B cell (primary cell): ENCODE measurements around the gene DNAI2. TPM values are rescaled to one million over a fixed set of nuclear protein-coding genes. Genes with fewer than 3 reads are reported as not detected.

Source experiments
- ATAC-seq: fragments of 200-7000 bp; cut with Tn5 transposase; one replicate; pipeline ENCODE4 v1.10.0; 2021; ENCODE audit warnings: low read depth, mild to moderate bottlenecking, moderate number of reproducible peaks, moderate library complexity
- CTCF ChIA-PET: fragments of 350-600 bp; sonication (Branson Sonifier 250); formaldehyde crosslinking; loops from one replicate; lab custom pipeline; 2021; ENCODE audit warnings: antibody characterized with exemption, inconsistent platforms; lab: Charles Lee
- POLR2A ChIA-PET: fragments of 350-600 bp; sonication (Branson Sonifier 250); formaldehyde crosslinking; loops from one replicate; lab custom pipeline; 2021; ENCODE audit warnings: antibody characterized with exemption; lab: Charles Lee
- DNase-seq: peaks from one replicate; pipeline ENCODE4 v3.0.0; 2013
- H2AFZ ChIP-seq: 2 replicates; pipeline ENCODE4 v1.6.1; 2012; ENCODE audit warnings: mild to moderate bottlenecking, low read depth, low read length; ENCODE audit not compliant: insufficient read depth, poor library complexity, severe bottlenecking
- H3K27ac ChIP-seq, 2 donors: 1 replicate in 1 of 2; 2 replicates in 1 of 2; pipeline ENCODE4 v1.5.1; 2012 to 2013; ENCODE audit warnings: low read length in 2 of 2, mild to moderate bottlenecking in 2 of 2, moderate library complexity in 1 of 2
- H3K27me3 ChIP-seq, 4 experiments: fragments of 200-600 bp in 1 of 4; sonication (generic) in 1 of 4; replicated peaks in 1 of 4; 1 replicate in 2 of 4; 2 replicates in 2 of 4; pipeline versions ENCODE4 v1.6.1 to v1.7.0; 2013 to 2016; ENCODE audit warnings: low read length in 3 of 4, mild to moderate bottlenecking in 2 of 4, mixed read lengths in 1 of 4, moderate library complexity in 1 of 4; ENCODE audit not compliant: insufficient read depth in 4 of 4, control insufficient read depth in 3 of 4; ENCODE audit errors: control extremely low read depth in 1 of 4
- H3K36me3 ChIP-seq, 2 experiments: replicated peaks in 1 of 2; 1 replicate in 1 of 2; 2 replicates in 1 of 2; pipeline versions ENCODE4 v1.6.1 to v1.7.1; 2013; ENCODE audit warnings: low read length in 1 of 2; ENCODE audit not compliant: insufficient read depth in 2 of 2, control insufficient read depth in 1 of 2; ENCODE audit errors: control extremely low read depth in 1 of 2, extremely low read depth in 1 of 2
- H3K4me1 ChIP-seq, 2 donors: fragments of 200-600 bp in 1 of 2; sonication (generic) in 1 of 2; 1 replicate in 1 of 2; 2 replicates in 1 of 2; pipeline versions ENCODE4 v1.5.1 to v1.6.1; 2013 to 2017; ENCODE audit warnings: low read length in 2 of 2; ENCODE audit not compliant: control insufficient read depth in 2 of 2, insufficient read depth in 2 of 2
- H3K4me2 ChIP-seq: replicated peaks from 2 replicates; pipeline ENCODE3; 2012; ENCODE audit warnings: mild to moderate bottlenecking, low read depth, low read length; ENCODE audit not compliant: poor library complexity, severe bottlenecking
- H3K4me3 ChIP-seq, 5 experiments: fragments of 200-600 bp in 1 of 5; sonication (generic) in 1 of 5; 1 replicate in 3 of 5; 2 replicates in 2 of 5; pipeline versions ENCODE4 v1.5.1 to v1.7.0; 2011 to 2016; ENCODE audit warnings: low read length in 4 of 5, mild to moderate bottlenecking in 4 of 5, low read depth in 2 of 5, control low read depth in 1 of 5, moderate library complexity in 1 of 5; ENCODE audit not compliant: insufficient read depth in 1 of 5; ENCODE audit errors: control extremely low read depth in 1 of 5, extremely low read depth in 1 of 5
- H3K79me2 ChIP-seq: fragments of 200-600 bp; sonication (generic); one replicate; pipeline ENCODE4 v1.6.0; 2016; ENCODE audit warnings: low read length; ENCODE audit not compliant: control insufficient read depth, insufficient read depth
- H3K9ac ChIP-seq: fragments of 200-600 bp; sonication (generic); 2 replicates; pipeline ENCODE4 v1.6.1; 2017; ENCODE audit warnings: mild to moderate bottlenecking, low read length, moderate library complexity
- H3K9me3 ChIP-seq, 3 donors: one replicate each; pipeline versions ENCODE4 v1.6.1 to v1.7.1; 2013; ENCODE audit warnings: low read length in 2 of 3; ENCODE audit not compliant: control insufficient read depth in 2 of 3, insufficient read depth in 1 of 3; ENCODE audit errors: control extremely low read depth in 1 of 3
- H4K20me1 ChIP-seq: 2 replicates; pipeline ENCODE4 v1.6.0; 2012; ENCODE audit warnings: mild to moderate bottlenecking, low read length; ENCODE audit not compliant: insufficient read depth, control insufficient read depth, poor library complexity, severe bottlenecking
- H3K27ac Mint-ChIP-seq: one replicate; pipeline ENCODE4 v1.8.0; 2021; ENCODE audit warnings: mixed read lengths
- H3K27me3 Mint-ChIP-seq: one replicate; pipeline ENCODE4 v1.8.0; 2021; ENCODE audit warnings: mixed read lengths
- H3K4me1 Mint-ChIP-seq: one replicate; pipeline ENCODE4 v1.8.0; 2021; ENCODE audit warnings: mixed read lengths
- H3K4me3 Mint-ChIP-seq: one replicate; pipeline ENCODE4 v1.8.0; 2021; ENCODE audit warnings: mixed read lengths
- H3K9me3 Mint-ChIP-seq: one replicate; pipeline ENCODE4 v1.8.0; 2022; ENCODE audit warnings: mixed read lengths; ENCODE audit not compliant: insufficient read depth
- CTCF ChIP-seq: fragments of 200-600 bp; IDR thresholded peaks from one replicate; pipeline ENCODE4 v1.8.0; 2022; ENCODE audit warnings: antibody characterized with exemption, mild to moderate bottlenecking
- EZH2 ChIP-seq: IDR thresholded peaks from 2 replicates; pipeline ENCODE4 v1.6.1; 2012; ENCODE audit warnings: borderline replicate concordance, low read depth, mild to moderate bottlenecking, moderate library complexity, low read length; ENCODE audit not compliant: insufficient read depth, poor library complexity, severe bottlenecking
- WGBS: methylation state at CpG from one replicate; pipeline ENCODE4 v1.1.5; 2013; ENCODE audit warnings: missing lambda C conversion rate; ENCODE audit not compliant: insufficient coverage; 5-methylcytosine and 5-hydroxymethylcytosine counted together
- intact Hi-C: fragments of 100-400 bp; cut with micrococcal nuclease; formaldehyde crosslinking; loops from one replicate; pipeline ENCODE4 v1.10.0; 2022
- polyA plus RNA-seq: library from polyadenylated mRNA; depleted of rRNA; stranded (reverse); fragments of >200 nt; gene quantifications from 2 replicates; pipeline ENCODE4 v1.2.3, GENCODE V29; 2012
- total RNA-seq, 2 donors: library from RNA; stranded (reverse); fragments of 120-200 nt in 1 of 2; gene quantifications; 1 replicate in 1 of 2; 2 replicates in 1 of 2; pipeline versions ENCODE4 v1.2.3 to v1.2.4, GENCODE V29; 2013 to 2022

The DNAI2 gene
- total and polyA plus RNA-seq, 2 donors (not counting 1 experiment from before 2014, with no cell fraction given): not detected

DNA sequence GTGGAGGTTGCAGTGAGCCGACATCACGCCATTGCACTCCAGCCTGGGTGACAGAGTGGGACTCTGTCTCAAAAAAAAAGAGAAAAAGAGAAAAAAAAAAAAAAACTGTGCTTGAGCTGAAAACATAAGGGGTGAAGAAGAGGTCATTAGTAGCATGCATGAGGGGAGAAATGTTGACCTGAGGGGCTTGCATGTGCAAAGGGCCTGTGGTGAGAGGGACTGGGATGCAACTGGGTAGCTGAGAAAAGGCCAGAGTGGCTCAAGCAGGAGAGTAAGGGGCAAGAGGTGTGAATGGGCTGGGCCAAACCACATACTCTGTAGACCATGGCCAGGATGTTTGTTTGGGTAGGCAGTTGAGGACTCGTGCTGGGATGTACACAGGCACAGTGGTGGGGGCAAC, 55.3 kb downstream of the DNAI2 start:
- no peak overlapping the region for H3K27ac Mint-ChIP-seq

DNA sequence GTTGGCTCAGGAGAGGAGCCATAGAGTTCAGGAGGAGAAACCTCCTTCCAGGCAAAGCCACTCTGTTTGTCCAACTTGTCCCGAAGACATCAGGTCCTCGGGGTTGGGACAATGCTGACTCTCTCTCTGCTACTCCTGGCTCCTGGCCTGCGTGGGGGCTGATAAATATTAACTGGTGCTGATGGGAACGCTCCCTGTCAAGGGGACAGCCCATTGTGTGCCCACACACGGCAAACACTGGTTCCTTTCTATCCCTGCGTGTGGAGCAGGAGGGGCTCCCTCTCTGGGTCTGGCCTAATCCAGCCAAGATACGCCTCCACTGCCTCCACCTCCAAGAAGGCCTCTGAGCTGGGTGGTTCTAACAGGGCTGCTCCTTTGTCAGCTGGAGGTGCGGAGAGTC, 56.4 kb downstream of the DNAI2 start:
- H3K9ac ChIP-seq: no peak overlapping the region
- no peak overlapping the region for H3K4me2 ChIP-seq
- H3K4me1 ChIP-seq: peaks cover 8 to 13% of the 10 kb centered on the region in 2 donors
- peaks cover 0 to 13% (median 0%) of the 10 kb centered on the region in 3 donors for H3K9me3 ChIP-seq
- peaks cover 0 to 27% (median 3%) of the 10 kb centered on the region in 4 experiments for H3K27me3 ChIP-seq
- no peak overlapping the region for H3K4me3 Mint-ChIP-seq
- no peak for TF ChIP-seq EZH2
- TF ChIP-seq CTCF: no peak
- peaks cover under 1% of the 10 kb centered on the region for H3K4me1 Mint-ChIP-seq
- no peaks in the 10 kb centered on the region for H3K79me2 ChIP-seq
- intact Hi-C loops: no loop called here
- H3K27ac ChIP-seq: no peak overlapping the region
- no peak for ATAC-seq
- H3K27ac Mint-ChIP-seq: no peak overlapping the region
- POLR2A ChIA-PET: no interaction called here
- H4K20me1 ChIP-seq: no peaks in the 10 kb centered on the region
- DNase-seq: no peak
- H2AFZ ChIP-seq: no peak overlapping the region
- no peaks in the 10 kb centered on the region for H3K9me3 Mint-ChIP-seq
- WGBS: 90% methylated on average over 7 of the region's 8 CpGs
- no peak overlapping the region for H3K4me3 ChIP-seq
- CTCF ChIA-PET: no interaction called here
- H3K27me3 Mint-ChIP-seq: peaks cover 24% of the 10 kb centered on the region
- H3K36me3 ChIP-seq: no peaks in the 10 kb centered on the region

More for the DNA sequence above, 55.3 kb downstream of the DNAI2 start:
- POLR2A ChIA-PET: no interaction called here
- CTCF ChIA-PET: no interaction called here
- Histone ChIP-seq H3K4me2 (no peak overlapping the region), H4K20me1 (no peaks in the 10 kb centered on the region), H3K79me2 (no peaks in the 10 kb centered on the region), H3K9me3 (peaks cover 0 to 2% (median 0%) of the 10 kb centered on the region in 3 donors), H3K27ac (no peak overlapping the region), H2AFZ (no peak overlapping the region), H3K27me3 (peaks cover 0 to 31% (median 5%) of the 10 kb centered on the region in 4 experiments), H3K9ac (no peak overlapping the region), H3K4me1 (peaks cover 8 to 13% of the 10 kb centered on the region in 2 donors), H3K4me3 (no peak overlapping the region), H3K36me3 (no peaks in the 10 kb centered on the region)
- WGBS: 57% methylated on average over 3 of the region's 3 CpGs
- DNase-seq: no peak
- Mint-ChIP-seq H3K9me3 (no peaks in the 10 kb centered on the region), H3K4me3 (no peak overlapping the region), H3K4me1 (peaks cover 3% of the 10 kb centered on the region), H3K27me3 (peaks cover 35% of the 10 kb centered on the region)
- TF ChIP-seq EZH2 (no peak), CTCF (no peak)
- intact Hi-C loops: no loop called here
- ATAC-seq: no peak
